Tibial artery (tissue), 4 donors: ENCODE data around the gene BACE1.

ENCODE experiments used
- DNase-seq, 2 donors: peaks; one replicate each; pipeline ENCODE4 v3.0.0-alpha.2; 2019
- H3K27ac ChIP-seq, 2 donors: fragments of 200-600 bp; sonication (generic) in 1 of 2; 1 replicate in 1 of 2; 2 replicates in 1 of 2; pipeline ENCODE4 v1.5.1; 2018 to 2019; ENCODE audit warnings: mild to moderate bottlenecking in 1 of 2
- H3K27me3 ChIP-seq, 2 donors: fragments of 200-600 bp; sonication (generic) in 1 of 2; one replicate each; pipeline versions ENCODE4 v1.5.1 to v1.6.0; 2016 to 2019
- H3K36me3 ChIP-seq, 3 donors: fragments of 200-600 bp; sonication (generic) in 2 of 3; one replicate each; pipeline ENCODE4 v1.5.1; 2016 to 2019; ENCODE audit warnings: mild to moderate bottlenecking in 2 of 3
- H3K4me1 ChIP-seq, 4 donors: fragments of 200-600 bp; sonication (generic) in 2 of 4; 1 replicate in 3 of 4; 2 replicates in 1 of 4; pipeline ENCODE4 v1.5.1; 2016 to 2019
- H3K4me3 ChIP-seq, 2 donors: fragments of 200-600 bp; sonication (generic) in 1 of 2; 1 replicate in 1 of 2; 2 replicates in 1 of 2; pipeline ENCODE4 v1.5.1; 2018 to 2019; ENCODE audit warnings: mild to moderate bottlenecking in 2 of 2
- H3K9me3 ChIP-seq, 3 donors: fragments of 200-600 bp; sonication (generic) in 1 of 3; one replicate each; pipeline ENCODE4 v1.5.1; 2016 to 2019
- CTCF ChIP-seq, 2 experiments: fragments of 200-600 bp in 1 of 2; fragments of 450-650 bp in 1 of 2; IDR thresholded peaks; one replicate each; pipeline ENCODE4 v1.5.1; 2017 to 2019; ENCODE audit warnings: antibody characterized with exemption in 2 of 2, mild to moderate bottlenecking in 1 of 2, moderate library complexity in 1 of 2
- intact Hi-C: fragments of 100-400 bp; cut with DNase I; formaldehyde crosslinking; loops from one replicate; pipeline ENCODE4 v1.15.0; 2023; ENCODE audit warnings: low total_unique reads

Gene BACE1

GRCh38 chr11:117292616-117293015, 23.4 kb downstream of the BACE1 start:
- H3K9me3 ChIP-seq, result no peaks in the 10 kb centered on the region
- intact Hi-C loops, result no loop called here
- no peak overlapping the region for H3K27ac ChIP-seq

GRCh38 chr11:117290809-117291396, 25.2 kb downstream of the BACE1 start, which contains the start of gene BACE1-AS:
TSS of gene BACE1-AS (plus strand) at chr11:117291346.
- TF ChIP-seq CTCF (IDR thresholded peaks at IDR 0.05), result no peak
- Histone ChIP-seq H3K36me3 (peaks cover 61 to 96% (median 68%) of the 10 kb centered on the region in 3 donors), H3K27me3 (no peaks in the 10 kb centered on the region), H3K27ac (no peak within 1 kb of the TSS), H3K4me3 (no peak within 1 kb of the TSS), H3K9me3 (no peaks in the 10 kb centered on the region), H3K4me1 (no peaks in the 10 kb centered on the region)
- intact Hi-C loops, result no loop called here
- no peak for DNase-seq

More at GRCh38 chr11:117292616-117293015, 23.4 kb downstream of the BACE1 start:
- H3K4me3 ChIP-seq, result no peak overlapping the region
- no peaks in the 10 kb centered on the region for H3K4me1 ChIP-seq
- H3K27me3 ChIP-seq, result no peaks in the 10 kb centered on the region
- DNase-seq, result no peak
- no peak for TF ChIP-seq CTCF (IDR thresholded peaks at IDR 0.05)
- peaks cover 51 to 87% (median 55%) of the 10 kb centered on the region in 3 donors for H3K36me3 ChIP-seq

GRCh38 chr11:117289795-117290194, 26.3 kb downstream of the BACE1 start:
- Histone ChIP-seq H3K4me3 (no peak overlapping the region), H3K36me3 (peaks cover 64 to 96% (median 78%) of the 10 kb centered on the region in 3 donors), H3K4me1 (no peaks in the 10 kb centered on the region), H3K27me3 (no peaks in the 10 kb centered on the region), H3K27ac (no peak overlapping the region), H3K9me3 (no peaks in the 10 kb centered on the region)
- no peak for DNase-seq
- intact Hi-C loops, result no loop called here
- TF ChIP-seq CTCF (IDR thresholded peaks at IDR 0.05), result no peak

GRCh38 chr11:117287668-117288067, 28.4 kb downstream of the BACE1 start:
- Histone ChIP-seq H3K27me3 (no peaks in the 10 kb centered on the region), H3K9me3 (no peaks in the 10 kb centered on the region), H3K36me3 (peaks cover 65 to 98% (median 84%) of the 10 kb centered on the region in 3 donors), H3K4me1 (no peaks in the 10 kb centered on the region), H3K4me3 (no peak overlapping the region), H3K27ac (no peak overlapping the region)
- no peak for DNase-seq
- no peak for TF ChIP-seq CTCF (IDR thresholded peaks at IDR 0.05)
- intact Hi-C loops, result no loop called here

GRCh38 chr11:117286588-117286987, 29.5 kb downstream of the BACE1 start:
- H3K27me3 ChIP-seq, result no peaks in the 10 kb centered on the region
- H3K27ac ChIP-seq, result no peak overlapping the region
- H3K9me3 ChIP-seq, result no peaks in the 10 kb centered on the region
- TF ChIP-seq CTCF (IDR thresholded peaks at IDR 0.05), result no peak
- H3K36me3 ChIP-seq, result peaks cover 75 to 98% (median 89%) of the 10 kb centered on the region in 3 donors
- no peak for DNase-seq
- no peak overlapping the region for H3K4me3 ChIP-seq
- no peaks in the 10 kb centered on the region for H3K4me1 ChIP-seq
- intact Hi-C loops, result no loop called here
